Measurements from ENCODE around the gene MBNL3. TPM values are rescaled to one million over a fixed set of nuclear protein-coding genes. Genes with fewer than 3 reads are reported as not detected.

Gene MBNL3
- total RNA-seq, 4 donors from 2014 or later: 30.6 to 41.3 (median 37.2) TPM

DNA sequence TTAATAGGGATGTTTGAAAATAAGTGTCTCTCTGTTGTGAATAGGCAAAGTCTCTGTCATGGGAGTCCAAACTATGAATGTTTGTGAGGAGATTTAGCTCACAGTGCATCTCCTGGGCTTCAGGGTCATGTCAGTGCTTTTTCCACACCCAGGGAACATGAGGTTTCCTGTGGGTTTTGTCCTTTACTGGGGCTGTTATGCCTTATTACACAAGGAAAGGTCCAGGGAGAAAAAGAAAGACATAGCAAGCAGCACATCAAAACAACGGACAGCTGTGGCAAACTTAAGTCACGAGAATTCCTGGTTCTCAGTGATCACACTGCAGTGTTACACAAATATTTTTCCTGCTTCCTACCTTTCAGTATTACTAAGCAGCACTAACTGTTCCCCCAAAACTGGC is 99.4 kb downstream of the MBNL3 start:
- Histone ChIP-seq H3K4me1 (peaks cover 5% of the 10 kb centered on the region), H3K27ac (no peak overlapping the region), H3K4me3 (no peak overlapping the region), H3K27me3 (no peaks in the 10 kb centered on the region), H3K9me3 (no peaks in the 10 kb centered on the region), H3K36me3 (no peaks in the 10 kb centered on the region)
- 80% methylated on average over 2 of the region's 2 CpGs for WGBS
- no peak for TF ChIP-seq POLR2AphosphoS5 (IDR thresholded peaks at IDR 0.05)
- DNase-seq (ENCODE audit: low spot score in 2 of 2): no peak

GRCh38 chrX:132388371-132388770 is 100.5 kb downstream of the MBNL3 start:
- Histone ChIP-seq H3K27ac (no peak overlapping the region), H3K4me1 (peaks cover 5% of the 10 kb centered on the region), H3K9me3 (no peaks in the 10 kb centered on the region), H3K36me3 (no peaks in the 10 kb centered on the region), H3K27me3 (no peaks in the 10 kb centered on the region), H3K4me3 (no peak overlapping the region)
- WGBS: 55% methylated on average over 3 of the region's 3 CpGs
- no peak for DNase-seq (ENCODE audit: low spot score in 2 of 2)
- TF ChIP-seq POLR2A (IDR thresholded peaks at IDR 0.05) (no peak), EP300 (IDR thresholded peaks at IDR 0.05) (no peak), POLR2AphosphoS5 (IDR thresholded peaks at IDR 0.05) (no peak), CTCF (IDR thresholded peaks at IDR 0.05) (no peak)

- Histone ChIP-seq H3K27me3 (no peaks in the 10 kb centered on the region), H3K4me3 (no peak overlapping the region), H3K9me3 (no peaks in the 10 kb centered on the region), H3K27ac (no peak overlapping the region), H3K4me1 (peaks cover 5% of the 10 kb centered on the region), H3K36me3 (no peaks in the 10 kb centered on the region)
- WGBS: 65% methylated on average over 2 of the region's 2 CpGs
- no peak for DNase-seq (ENCODE audit: low spot score in 2 of 2)
- no peak for TF ChIP-seq POLR2A (IDR thresholded peaks at IDR 0.05)
- no peak for TF ChIP-seq EP300 (IDR thresholded peaks at IDR 0.05)
- TF ChIP-seq CTCF (IDR thresholded peaks at IDR 0.05): no peak
- TF ChIP-seq POLR2AphosphoS5 (IDR thresholded peaks at IDR 0.05): no peak
These were observed 104.5 kb downstream of the MBNL3 start for GRCh38 chrX:132384301-132384700.

GRCh38 chrX:132382068-132382467 is 106.8 kb downstream of the MBNL3 start:
- 80% methylated on average over 7 of the region's 7 CpGs for WGBS
- TF ChIP-seq CTCF (IDR thresholded peaks at IDR 0.05): no peak
- no peak for TF ChIP-seq EP300 (IDR thresholded peaks at IDR 0.05)
- TF ChIP-seq POLR2A (IDR thresholded peaks at IDR 0.05): no peak
- no peak for TF ChIP-seq POLR2AphosphoS5 (IDR thresholded peaks at IDR 0.05)
- no peak for DNase-seq (ENCODE audit: low spot score in 2 of 2)
- Histone ChIP-seq H3K9me3 (no peaks in the 10 kb centered on the region), H3K27ac (no peak overlapping the region), H3K36me3 (no peaks in the 10 kb centered on the region), H3K27me3 (no peaks in the 10 kb centered on the region), H3K4me1 (no peaks in the 10 kb centered on the region), H3K4me3 (no peak overlapping the region)

GRCh38 chrX:132378281-132378680 is 110.6 kb downstream of the MBNL3 start:
- H3K4me3 ChIP-seq: no peak overlapping the region
- no peaks in the 10 kb centered on the region for H3K27me3 ChIP-seq
- no peak overlapping the region for H3K27ac ChIP-seq
- no peaks in the 10 kb centered on the region for H3K9me3 ChIP-seq
- no peaks in the 10 kb centered on the region for H3K4me1 ChIP-seq
- no peak for DNase-seq (ENCODE audit: low spot score in 2 of 2)
- 72% methylated on average over 2 of the region's 2 CpGs for WGBS
- no peaks in the 10 kb centered on the region for H3K36me3 ChIP-seq
- TF ChIP-seq POLR2AphosphoS5 (IDR thresholded peaks at IDR 0.05) (no peak), CTCF (IDR thresholded peaks at IDR 0.05) (no peak), EP300 (IDR thresholded peaks at IDR 0.05) (no peak), POLR2A (IDR thresholded peaks at IDR 0.05) (no peak)

- no peak for DNase-seq (ENCODE audit: low spot score in 2 of 2)
- no peaks in the 10 kb centered on the region for H3K27me3 ChIP-seq
- 44% methylated on average over 2 of the region's 2 CpGs for WGBS
- TF ChIP-seq EP300 (IDR thresholded peaks at IDR 0.05): no peak
- TF ChIP-seq POLR2A (IDR thresholded peaks at IDR 0.05): no peak
- TF ChIP-seq CTCF (IDR thresholded peaks at IDR 0.05): no peak
- no peak for TF ChIP-seq POLR2AphosphoS5 (IDR thresholded peaks at IDR 0.05)
- H3K4me1 ChIP-seq: no peaks in the 10 kb centered on the region
- no peak overlapping the region for H3K4me3 ChIP-seq
- H3K9me3 ChIP-seq: no peaks in the 10 kb centered on the region
- no peaks in the 10 kb centered on the region for H3K36me3 ChIP-seq
- H3K27ac ChIP-seq: no peak overlapping the region
These were observed 112.9 kb downstream of the MBNL3 start for GRCh38 chrX:132375941-132376340.
